IMR-90 (cell line): ENCODE measurements around the gene SLC27A3. TPM values are rescaled to one million over a fixed set of nuclear protein-coding genes. Genes with fewer than 3 reads are reported as not detected.

ENCODE experiments used
- ATAC-seq: fragments of 200-7000 bp; cut with Tn5 transposase; 2 replicates; pipeline ENCODE4 v1.9.1; 2020; ENCODE audit warnings: low read depth, mild to moderate bottlenecking, moderate library complexity
- BruUV-seq: library from RNA; stranded (reverse); fragments of 400-500 nt; replicated peaks from 2 replicates; lab custom pipeline; 2021; lab: Mats Ljungman, UMichigan
- CTCF ChIA-PET: fragments of 300-600 bp; formaldehyde crosslinking; extraction: SDS; loops from one replicate; lab custom pipeline; 2021; ENCODE audit warnings: antibody characterized with exemption; lab: Yijun Ruan, JAX
- POLR2A ChIA-PET: fragments of 300-600 bp; sonication (Branson Sonifier 250); formaldehyde crosslinking; loops from one replicate; lab custom pipeline; 2022; ENCODE audit warnings: antibody characterized with exemption; ENCODE audit not compliant: unreplicated experiment; lab: Charles Lee
- DNase-seq: peaks from one replicate; pipeline ENCODE4 v3.0.0; 2013
- H2AFZ ChIP-seq: replicated peaks from 2 replicates; pipeline ENCODE3; 2013; ENCODE audit warnings: low read length, mild to moderate bottlenecking; ENCODE audit not compliant: poor library complexity
- H2AK5ac ChIP-seq: 2 replicates; pipeline ENCODE4 v1.6.1; 2013; ENCODE audit warnings: low read depth, low read length, inconsistent platforms
- H2AK9ac ChIP-seq: replicated peaks from 2 replicates; pipeline ENCODE3; 2013; ENCODE audit warnings: mild to moderate bottlenecking, low read depth, low read length, moderate library complexity; ENCODE audit not compliant: poor library complexity
- H2BK120ac ChIP-seq: 2 replicates; pipeline ENCODE4 v1.6.1; 2013; ENCODE audit warnings: low read depth, low read length, inconsistent platforms
- H2BK15ac ChIP-seq: 3 replicates; pipeline ENCODE4 v1.6.1; 2013; ENCODE audit warnings: low read depth, low read length, inconsistent platforms
- H2BK20ac ChIP-seq: 2 replicates; pipeline ENCODE4 v1.6.1; 2013; ENCODE audit warnings: low read depth, mild to moderate bottlenecking, inconsistent platforms, low read length, moderate library complexity
- H2BK5ac ChIP-seq: 2 replicates; pipeline ENCODE4 v1.6.1; 2013; ENCODE audit warnings: mild to moderate bottlenecking, low read depth, low read length, inconsistent platforms; ENCODE audit not compliant: poor library complexity, severe bottlenecking
- H3K14ac ChIP-seq: replicated peaks from 2 replicates; pipeline ENCODE4 v1.6.1; 2013; ENCODE audit warnings: low read depth, low read length, inconsistent platforms
- H3K18ac ChIP-seq: 2 replicates; pipeline ENCODE4 v1.6.1; 2013; ENCODE audit warnings: low read depth, low read length, control low read depth
- H3K23ac ChIP-seq: 2 replicates; pipeline ENCODE4 v1.6.1; 2013; ENCODE audit warnings: low read depth, low read length, inconsistent platforms
- H3K27ac ChIP-seq: 2 replicates; pipeline ENCODE4 v1.5.1; 2013; ENCODE audit warnings: mild to moderate bottlenecking, control low read depth, low read length; ENCODE audit not compliant: insufficient read depth
- H3K27me3 ChIP-seq: 2 replicates; pipeline ENCODE4 v1.6.1; 2013; ENCODE audit warnings: low read length; ENCODE audit not compliant: control insufficient read depth, insufficient read depth
- H3K36me3 ChIP-seq: 2 replicates; pipeline ENCODE4 v1.6.1; 2013; ENCODE audit warnings: low read length, mixed read lengths; ENCODE audit not compliant: control insufficient read depth, insufficient read depth
- H3K4ac ChIP-seq: 2 replicates; pipeline ENCODE4 v1.6.1; 2013; ENCODE audit warnings: low read depth, low read length, inconsistent platforms
- H3K4me1 ChIP-seq: 2 replicates; pipeline ENCODE4 v1.6.1; 2013; ENCODE audit warnings: low read length, mixed read lengths; ENCODE audit not compliant: control insufficient read depth, insufficient read depth
- H3K4me2 ChIP-seq: 2 replicates; pipeline ENCODE4 v1.6.1; 2013; ENCODE audit warnings: low read depth, mild to moderate bottlenecking, control low read depth, low read length, moderate library complexity
- H3K4me3 ChIP-seq: 2 replicates; pipeline ENCODE4 v1.5.1; 2013; ENCODE audit warnings: low read depth, mild to moderate bottlenecking, control low read depth, low read length, moderate library complexity; ENCODE audit not compliant: insufficient read depth
- H3K56ac ChIP-seq: 2 replicates; pipeline ENCODE4 v1.6.1; 2013; ENCODE audit warnings: low read length, inconsistent platforms; ENCODE audit not compliant: insufficient read depth; ENCODE audit errors: extremely low read depth
- H3K79me1 ChIP-seq, 2 experiments: 2 replicates each; pipeline ENCODE4 v1.6.1; 2013; ENCODE audit warnings: low read length in 2 of 2, inconsistent platforms in 1 of 2, low read depth in 1 of 2
- H3K9ac ChIP-seq: 2 replicates; pipeline ENCODE4 v1.6.1; 2013; ENCODE audit warnings: low read depth, low read length, control low read depth
- H3K9me1 ChIP-seq: 2 replicates; pipeline ENCODE4 v1.6.1; 2013; ENCODE audit warnings: low read length, inconsistent platforms; ENCODE audit not compliant: insufficient read depth
- H3K9me3 ChIP-seq: 2 replicates; pipeline ENCODE4 v1.6.1; 2013; ENCODE audit warnings: low read length; ENCODE audit not compliant: control insufficient read depth, insufficient read depth
- H4K20me1 ChIP-seq: 2 replicates; pipeline ENCODE4 v1.6.1; 2013; ENCODE audit warnings: low read length, inconsistent platforms; ENCODE audit not compliant: insufficient read depth
- H4K5ac ChIP-seq: 2 replicates; pipeline ENCODE4 v1.6.1; 2013; ENCODE audit warnings: mild to moderate bottlenecking, low read depth, low read length, control low read depth
- H4K8ac ChIP-seq, 2 experiments: 2 replicates each; pipeline ENCODE4 v1.6.1; 2013; ENCODE audit warnings: low read depth in 2 of 2, low read length in 2 of 2, control low read depth in 1 of 2, inconsistent platforms in 1 of 2
- H4K91ac ChIP-seq: 2 replicates; pipeline ENCODE4 v1.6.1; 2013; ENCODE audit warnings: low read depth, low read length, inconsistent platforms; ENCODE audit not compliant: insufficient read depth
- BHLHE40 ChIP-seq: fragments of 150-350 bp; IDR thresholded peaks from 2 replicates; pipeline ENCODE4 v1.6.1; 2016; ENCODE audit warnings: mild to moderate bottlenecking, low read depth, low read length
- CHD1 ChIP-seq: IDR thresholded peaks from 2 replicates; pipeline ENCODE4 v1.6.1; 2012; ENCODE audit warnings: low read depth, low read length, improper control_type of control experiment
- FOS ChIP-seq: fragments of 150-350 bp; IDR thresholded peaks from 2 replicates; pipeline ENCODE4 v1.6.1; 2016; ENCODE audit warnings: low read depth, low read length
- MAFK ChIP-seq: IDR thresholded peaks from 2 replicates; pipeline ENCODE4 v1.6.1; 2012; ENCODE audit warnings: low read depth, low read length, improper control_type of control experiment
- MAZ ChIP-seq: IDR thresholded peaks from 2 replicates; pipeline ENCODE4 v1.6.1; 2012; ENCODE audit warnings: low read depth, mild to moderate bottlenecking, low read length, improper control_type of control experiment, moderate library complexity, borderline replicate concordance
- NFE2L2 ChIP-seq: fragments of 150-350 bp; IDR thresholded peaks from 2 replicates; pipeline ENCODE4 v1.6.1; 2016; ENCODE audit warnings: low read depth, mild to moderate bottlenecking, low read length
- POLR2A ChIP-seq: IDR thresholded peaks from 2 replicates; pipeline ENCODE4 v1.6.1; 2012; ENCODE audit warnings: mild to moderate bottlenecking, low read depth, low read length
- RCOR1 ChIP-seq: IDR thresholded peaks from 2 replicates; pipeline ENCODE4 v1.6.1; 2012; ENCODE audit warnings: mild to moderate bottlenecking, low read length, improper control_type of control experiment; ENCODE audit not compliant: insufficient replicate concordance
- RFX5 ChIP-seq: IDR thresholded peaks from 2 replicates; pipeline ENCODE4 v1.8.0; 2012; ENCODE audit warnings: low read depth, mild to moderate bottlenecking, low read length, moderate library complexity
- WGBS, 2 experiments: methylation state at CpG; one replicate each; pipeline versions ENCODE4 v1.1.5 to v1.1.7; 2013; ENCODE audit warnings: missing lambda C conversion rate in 2 of 2; ENCODE audit not compliant: insufficient read length in 1 of 2; ENCODE audit errors: extremely low coverage in 2 of 2; 5-methylcytosine and 5-hydroxymethylcytosine counted together
- dilution Hi-C: fragments of 300-500 bp; cut with HindIII; formaldehyde crosslinking; loops from one replicate; pipeline ENCODE4 v1.14.3; 2018; ENCODE audit warnings: low sequenced_read_pairs; ENCODE audit not compliant: unreplicated experiment
- in situ Hi-C: fragments of 300-500 bp; cut with MboI; formaldehyde crosslinking; loops from 3 replicates; pipeline ENCODE4 v1.14.3; 2019; ENCODE audit warnings: low sequenced_read_pairs, inconsistent platforms, mixed read lengths
- intact Hi-C: fragments of 100-400 bp; cut with micrococcal nuclease; formaldehyde crosslinking; loops from 2 replicates; pipeline ENCODE4 v1.10.0; 2022
- polyA plus RNA-seq, 3 experiments: library from polyadenylated mRNA; depleted of rRNA; stranded (reverse); fragments of >200 nt; gene quantifications; 2 replicates each; pipeline ENCODE4 v1.2.3, GENCODE V29; 2012; ENCODE audit warnings: low replicate concordance in 1 of 3
- total RNA-seq: library from RNA; depleted of rRNA; stranded (reverse); fragments of >200 nt; gene quantifications from 2 replicates; pipeline ENCODE4 v1.2.3, GENCODE V29; 2012
- TF ChIP-seq, protein P1 (sequence below): fragments of 150-350 bp; IDR thresholded peaks from 2 replicates; pipeline ENCODE4 v1.6.1; 2017; ENCODE audit warnings: mild to moderate bottlenecking, antibody characterized with exemption, low read length, low read depth
- TF ChIP-seq, protein P2 (sequence below): conservative IDR thresholded peaks from 2 replicates; pipeline ENCODE4 v1.5.1; 2012; ENCODE audit warnings: mild to moderate bottlenecking, low read depth, low read length, improper control_type of control experiment
- TF ChIP-seq, protein P3 (sequence below): fragments of 150-350 bp; IDR thresholded peaks from 2 replicates; pipeline ENCODE4 v1.6.1; 2016; ENCODE audit warnings: low read depth, mild to moderate bottlenecking, low read length, moderate library complexity, borderline replicate concordance

The SLC27A3 gene
- total and polyA plus RNA-seq, 2 of the 4 experiments (the other 2 are of a cell fraction): 3.2 to 9.3 TPM

DNA sequence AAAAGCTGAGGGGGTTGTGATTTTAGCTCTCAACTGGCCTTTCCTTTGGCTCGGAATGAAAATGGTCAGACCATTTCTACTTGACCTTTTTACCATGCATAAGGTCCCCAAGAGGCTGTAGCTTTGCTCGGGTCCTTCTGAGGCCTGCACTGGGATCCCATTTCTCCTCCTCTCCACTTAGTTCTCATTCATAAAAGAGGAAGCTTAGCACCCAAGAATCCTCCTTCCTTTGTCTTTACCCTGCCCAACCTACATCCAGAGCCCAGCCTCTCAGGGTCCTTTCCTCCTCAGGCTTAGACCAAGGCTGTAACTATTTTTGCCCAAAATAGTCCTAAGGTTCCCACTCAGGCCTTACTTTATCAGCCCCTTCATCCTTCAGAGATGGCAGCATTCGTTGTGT lies 6.0 kb upstream of the SLC27A3 start:
- Histone ChIP-seq H2AFZ (no peak overlapping the region), H4K5ac (no peak overlapping the region), H2BK15ac (no peak overlapping the region), H3K9me3 (no peaks in the 10 kb centered on the region), H3K36me3 (peaks cover 73% of the 10 kb centered on the region), H3K4me1 (no peaks in the 10 kb centered on the region), H2AK9ac (no peak overlapping the region), H3K4me2 (no peak overlapping the region), H3K9me1 (peaks cover 4% of the 10 kb centered on the region; the same call in 1 of the 2 replicates), H3K4ac (no peak overlapping the region), H4K8ac (no peak overlapping the region), H4K20me1 (no peaks in the 10 kb centered on the region), H3K27me3 (no peaks in the 10 kb centered on the region), H2AK5ac (no peak overlapping the region), H3K4me3 (no peak overlapping the region), H2BK20ac (no peak overlapping the region), H4K91ac (no peak overlapping the region), H3K56ac (no peak overlapping the region), H3K9ac (no peak overlapping the region), H3K79me1 (no peaks in the 10 kb centered on the region; a peak in 1 of 4 replicates), H3K23ac (no peak overlapping the region), H2BK120ac (no peak overlapping the region), H3K27ac (no peak overlapping the region), H3K18ac (no peak overlapping the region), H3K14ac (no peak overlapping the region), H2BK5ac (no peak overlapping the region)
- POLR2A ChIA-PET: no interaction called here
- in situ Hi-C loops: no loop called here
- DNase-seq (no peak), ATAC-seq (no peak)
- no TSS peak for BruUV-seq
- dilution Hi-C loops: no loop called here
- intact Hi-C loops: no loop called here
- CTCF ChIA-PET: no interaction called here
- WGBS, 2 experiments: 79% methylated on average over 2 of the region's 3 CpGs; no CpG with 5 or more reads in 1 of the 2 experiments
- TF ChIP-seq FOS (no peak), CHD1 (no peak), BHLHE40 (no peak), POLR2A (no peak), MAFK (no peak), MAZ (no peak), RFX5 (no peak), NFE2L2 (no peak), RCOR1 (no peak)
- TF ChIP-seq, protein P1, sequence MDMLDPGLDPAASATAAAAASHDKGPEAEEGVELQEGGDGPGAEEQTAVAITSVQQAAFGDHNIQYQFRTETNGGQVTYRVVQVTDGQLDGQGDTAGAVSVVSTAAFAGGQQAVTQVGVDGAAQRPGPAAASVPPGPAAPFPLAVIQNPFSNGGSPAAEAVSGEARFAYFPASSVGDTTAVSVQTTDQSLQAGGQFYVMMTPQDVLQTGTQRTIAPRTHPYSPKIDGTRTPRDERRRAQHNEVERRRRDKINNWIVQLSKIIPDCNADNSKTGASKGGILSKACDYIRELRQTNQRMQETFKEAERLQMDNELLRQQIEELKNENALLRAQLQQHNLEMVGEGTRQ: no peak
- TF ChIP-seq, protein P2, sequence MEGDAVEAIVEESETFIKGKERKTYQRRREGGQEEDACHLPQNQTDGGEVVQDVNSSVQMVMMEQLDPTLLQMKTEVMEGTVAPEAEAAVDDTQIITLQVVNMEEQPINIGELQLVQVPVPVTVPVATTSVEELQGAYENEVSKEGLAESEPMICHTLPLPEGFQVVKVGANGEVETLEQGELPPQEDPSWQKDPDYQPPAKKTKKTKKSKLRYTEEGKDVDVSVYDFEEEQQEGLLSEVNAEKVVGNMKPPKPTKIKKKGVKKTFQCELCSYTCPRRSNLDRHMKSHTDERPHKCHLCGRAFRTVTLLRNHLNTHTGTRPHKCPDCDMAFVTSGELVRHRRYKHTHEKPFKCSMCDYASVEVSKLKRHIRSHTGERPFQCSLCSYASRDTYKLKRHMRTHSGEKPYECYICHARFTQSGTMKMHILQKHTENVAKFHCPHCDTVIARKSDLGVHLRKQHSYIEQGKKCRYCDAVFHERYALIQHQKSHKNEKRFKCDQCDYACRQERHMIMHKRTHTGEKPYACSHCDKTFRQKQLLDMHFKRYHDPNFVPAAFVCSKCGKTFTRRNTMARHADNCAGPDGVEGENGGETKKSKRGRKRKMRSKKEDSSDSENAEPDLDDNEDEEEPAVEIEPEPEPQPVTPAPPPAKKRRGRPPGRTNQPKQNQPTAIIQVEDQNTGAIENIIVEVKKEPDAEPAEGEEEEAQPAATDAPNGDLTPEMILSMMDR: no peak
- TF ChIP-seq, protein P3, sequence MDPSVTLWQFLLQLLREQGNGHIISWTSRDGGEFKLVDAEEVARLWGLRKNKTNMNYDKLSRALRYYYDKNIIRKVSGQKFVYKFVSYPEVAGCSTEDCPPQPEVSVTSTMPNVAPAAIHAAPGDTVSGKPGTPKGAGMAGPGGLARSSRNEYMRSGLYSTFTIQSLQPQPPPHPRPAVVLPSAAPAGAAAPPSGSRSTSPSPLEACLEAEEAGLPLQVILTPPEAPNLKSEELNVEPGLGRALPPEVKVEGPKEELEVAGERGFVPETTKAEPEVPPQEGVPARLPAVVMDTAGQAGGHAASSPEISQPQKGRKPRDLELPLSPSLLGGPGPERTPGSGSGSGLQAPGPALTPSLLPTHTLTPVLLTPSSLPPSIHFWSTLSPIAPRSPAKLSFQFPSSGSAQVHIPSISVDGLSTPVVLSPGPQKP: no peak
